K562 (cell line): ENCODE results near the gene PRSS50. TPM values are rescaled to one million over a fixed set of nuclear protein-coding genes. Genes with fewer than 3 reads are reported as not detected.

Source experiments
- CSDE1 ChIP-seq, 2 experiments: fragments of 450-650 bp; IDR thresholded peaks; 2 replicates each; pipeline ENCODE4 v1.6.1; 2016; ENCODE audit warnings: mild to moderate bottlenecking in 1 of 2
- NR2C2 ChIP-seq, 2 experiments: fragments of 200-800 bp in 1 of 2; sonication (Bioruptor generic) in 1 of 2; sonication (generic) in 1 of 2; formaldehyde crosslinking in 1 of 2; IDR thresholded peaks; 2 replicates each; pipeline versions ENCODE4 v1.6.1 to v1.8.0; 2016 to 2022; ENCODE audit warnings: mild to moderate bottlenecking in 1 of 2, missing compliant biosample characterization in 1 of 2, missing genetic modification characterization in 1 of 2, missing genetic modification reagents in 1 of 2
- PTTG1 ChIP-seq: fragments of 450-650 bp; IDR thresholded peaks from 2 replicates; pipeline ENCODE4 v1.6.1; 2016; ENCODE audit warnings: low read depth, mild to moderate bottlenecking, missing genetic modification characterization, missing compliant biosample characterization
- RAD51 ChIP-seq: fragments of 450-650 bp; IDR thresholded peaks from 2 replicates; pipeline ENCODE4 v1.7.1; 2016; ENCODE audit warnings: low read depth, mild to moderate bottlenecking, borderline replicate concordance
- REST ChIP-seq, 2 experiments: fragments of 450-650 bp; formaldehyde crosslinking in 1 of 2; IDR thresholded peaks; 2 replicates each; pipeline versions ENCODE4 v1.4.0 to v1.6.1; 2014 to 2020; ENCODE audit warnings: mild to moderate bottlenecking in 2 of 2, borderline replicate concordance in 1 of 2, low read depth in 1 of 2
- SMAD4 ChIP-seq: fragments of 250-450 bp; sonication (Bioruptor Pico); conservative IDR thresholded peaks from 2 replicates; pipeline ENCODE4 v1.8.0; 2021; ENCODE audit warnings: inconsistent platforms, mild to moderate bottlenecking, moderate library complexity
- ZBTB2 ChIP-seq: fragments of 450-650 bp; IDR thresholded peaks from 2 replicates; pipeline ENCODE4 v1.6.1; 2016; ENCODE audit warnings: antibody characterized with exemption
- ZMIZ1 ChIP-seq, 2 experiments: fragments of 150-350 bp in 1 of 2; IDR thresholded peaks; 2 replicates each; pipeline ENCODE4 v1.6.1; 2012 to 2016; ENCODE audit warnings: low read depth in 2 of 2, low read length in 2 of 2, mild to moderate bottlenecking in 1 of 2, moderate library complexity in 1 of 2
- polyA plus RNA-seq, 8 experiments: library from polyadenylated mRNA; depleted of rRNA in 4 of 8; stranded (reverse) in 5 of 8; unstranded in 3 of 8; fragments of >200 nt; fragmentation: Nextera tagmentation in 2 of 8; fragmentation: Illumina TruSeq in 1 of 8; extraction: Ambion mirVana in 2 of 8; extraction: Trizol in 1 of 8; gene quantifications; 2 replicates each; pipeline versions ENCODE4 v1.2.1 to v1.2.3, GENCODE V29; 2011 to 2014; ENCODE audit warnings: inconsistent platforms in 1 of 8, missing spikeins in 1 of 8
- total RNA-seq, 7 experiments: library from RNA; depleted of rRNA in 6 of 7; stranded (reverse); fragments of >200 nt in 6 of 7; fragmentation: Illumina TruSeq in 2 of 7; extraction: Trizol in 2 of 7; gene quantifications; 2 replicates each; pipeline versions ENCODE4 v1.2.1 to v1.2.3, GENCODE V29; 2011 to 2021; ENCODE audit warnings: low replicate concordance in 1 of 7

The PRSS50 gene
- total and polyA plus RNA-seq, 9 of the 15 experiments (the other 6 are each of a cell fraction or from before 2014, with no cell fraction given), result 0.01 TPM; not detected in 8

GRCh38 chr3:46755646-46756045, 38.0 kb upstream of the PRSS50 start (continued):
- TF ChIP-seq ZMIZ1 (IDR thresholded peaks at IDR 0.05; ENCODE audit: low read depth in 2 of 2, low read length in 2 of 2) (no peak), SMAD4 (CRISPR knock-in tag) (no peak), ZBTB2 (no peak), REST (IDR thresholded peaks at IDR 0.05; ENCODE audit: borderline replicate concordance) (no peak), REST (CRISPR knock-in tag; IDR thresholded peaks at IDR 0.05; ENCODE audit: low read depth) (no peak), RAD51 (no peak), PTTG1 (tag) (no peak), CSDE1 (IDR thresholded peaks at IDR 0.05) (no peak), NR2C2 (CRISPR knock-in tag; IDR thresholded peaks at IDR 0.05) (no peak), NR2C2 (tag; IDR thresholded peaks at IDR 0.05) (no peak)
